Panc1 (cell line): ENCODE measurements around the gene MTMR2. TPM values are rescaled to one million over a fixed set of nuclear protein-coding genes. Genes with fewer than 3 reads are reported as not detected.

ENCODE experiments used
- ATAC-seq: fragments of 200-7000 bp; cut with Tn5 transposase; 2 replicates; pipeline ENCODE4 v1.9.1; 2020; ENCODE audit warnings: mild to moderate bottlenecking, moderate library complexity
- BruUV-seq: library from RNA; stranded (reverse); fragments of 400-500 nt; replicated peaks from 2 replicates; lab custom pipeline; 2021; lab: Mats Ljungman, UMichigan
- CTCF ChIA-PET: fragments of 300-600 bp; sonication (Branson Sonifier 250); formaldehyde crosslinking; loops from one replicate; lab custom pipeline; 2022; ENCODE audit warnings: antibody characterized with exemption; lab: Charles Lee
- POLR2A ChIA-PET: fragments of 300-600 bp; sonication (Branson Sonifier 250); formaldehyde crosslinking; loops from one replicate; lab custom pipeline; 2022; ENCODE audit warnings: antibody characterized with exemption; lab: Charles Lee
- DNase-seq: peaks from one replicate; pipeline ENCODE4 v3.0.0-alpha.2; 2010; ENCODE audit warnings: low read depth, low spot score
- H3K27ac ChIP-seq: 2 replicates; pipeline ENCODE4 v1.5.1; 2011; ENCODE audit warnings: mild to moderate bottlenecking, low read length, inconsistent platforms
- H3K27me3 ChIP-seq: fragments of 200-500 bp; sonication (Bioruptor generic); 2 replicates; pipeline ENCODE4 v1.6.0; 2014; ENCODE audit warnings: low read length, inconsistent platforms; ENCODE audit not compliant: control insufficient read depth, insufficient read depth
- H3K36me3 ChIP-seq: fragments of 200-500 bp; sonication (Bioruptor generic); 2 replicates; pipeline ENCODE4 v1.5.1; 2014; ENCODE audit warnings: inconsistent platforms, mild to moderate bottlenecking, low read length, moderate library complexity; ENCODE audit not compliant: control insufficient read depth, insufficient read depth
- H3K4me1 ChIP-seq: 2 replicates; pipeline ENCODE4 v1.5.1; 2011; ENCODE audit warnings: inconsistent platforms, mild to moderate bottlenecking, low read length, moderate library complexity; ENCODE audit not compliant: control insufficient read depth, insufficient read depth
- H3K4me3 ChIP-seq, 2 experiments: 2 replicates each; pipeline ENCODE4 v1.5.1; 2011 to 2012; ENCODE audit warnings: low read depth in 2 of 2, low read length in 2 of 2, mild to moderate bottlenecking in 2 of 2, inconsistent platforms in 1 of 2, moderate library complexity in 1 of 2
- H3K9me3 ChIP-seq: fragments of 200-500 bp; sonication (Bioruptor generic); 2 replicates; pipeline ENCODE4 v1.5.1; 2014; ENCODE audit warnings: low read depth, mild to moderate bottlenecking, inconsistent platforms, low read length, moderate library complexity; ENCODE audit not compliant: control insufficient read depth, insufficient read depth
- CTCF ChIP-seq: fragments of 450-650 bp; IDR thresholded peaks from 2 replicates; pipeline ENCODE4 v1.5.1; 2017; ENCODE audit warnings: mild to moderate bottlenecking
- POLR2AphosphoS5 ChIP-seq: IDR thresholded peaks from 2 replicates; pipeline ENCODE4 v1.6.1; 2012; ENCODE audit warnings: mild to moderate bottlenecking, low read depth, low read length, moderate library complexity
- REST ChIP-seq, 2 experiments: IDR thresholded peaks; 2 replicates each; pipeline ENCODE4 v1.6.1; 2011 to 2012; ENCODE audit warnings: low read depth in 2 of 2, control low read depth in 1 of 2, low read length in 1 of 2, mild to moderate bottlenecking in 1 of 2, moderate library complexity in 1 of 2; ENCODE audit not compliant: insufficient read depth in 1 of 2
- SIN3A ChIP-seq: IDR thresholded peaks from 2 replicates; pipeline ENCODE4 v1.6.1; 2012; ENCODE audit warnings: low read depth, mild to moderate bottlenecking, low read length, moderate library complexity, borderline replicate concordance; ENCODE audit not compliant: insufficient read depth
- TCF7L2 ChIP-seq: IDR thresholded peaks from 2 replicates; pipeline ENCODE4 v1.6.1; 2011; ENCODE audit warnings: mild to moderate bottlenecking, low read depth, low read length, inconsistent platforms
- in situ Hi-C: cut with HindIII; loops from 2 replicates; pipeline ENCODE4 v1.10.0; 2016; ENCODE audit warnings: low sequenced_read_pairs, low pct_unique_long_range_greater_than_20kb
- intact Hi-C: fragments of 100-400 bp; cut with micrococcal nuclease; formaldehyde crosslinking; loops from one replicate; pipeline ENCODE4 v1.10.0; 2022; ENCODE audit not compliant: unreplicated experiment
- total RNA-seq: library from RNA; stranded (reverse); gene quantifications from one replicate; pipeline ENCODE4 v1.2.1, GENCODE V29; 2021; ENCODE audit not compliant: unreplicated experiment

The MTMR2 gene
- total RNA-seq, 1 experiment from 2014 or later: 44.8 TPM

- no peaks in the 10 kb centered on the region for H3K27me3 ChIP-seq
- no peak overlapping the region for H3K27ac ChIP-seq
- H3K4me1 ChIP-seq: no peaks in the 10 kb centered on the region
- no peaks in the 10 kb centered on the region for H3K36me3 ChIP-seq
- DNase-seq: no peak
- no peak for TF ChIP-seq POLR2AphosphoS5
- no peak for TF ChIP-seq CTCF
- TF ChIP-seq SIN3A: no peak
- no peak for TF ChIP-seq TCF7L2
- TF ChIP-seq REST (IDR thresholded peaks at IDR 0.05; ENCODE audit: insufficient read depth in 1 of 2, low read depth in 2 of 2, low read length in 1 of 2): no peak
- intact Hi-C loops (no loop called here), in situ Hi-C loops (no loop called here)
- H3K9me3 ChIP-seq: no peaks in the 10 kb centered on the region
- ATAC-seq: no peak
- ChIA-PET POLR2A (no interaction called here), CTCF (no interaction called here)
- BruUV-seq: no TSS peak
- no peak overlapping the region for H3K4me3 ChIP-seq
Measured at GRCh38 chr11:95907476-95907875, 16.4 kb downstream of the MTMR2 start.

- H3K27me3 ChIP-seq: no peaks in the 10 kb centered on the region
- no peaks in the 10 kb centered on the region for H3K9me3 ChIP-seq
- in situ Hi-C loops (no loop called here), intact Hi-C loops (no loop called here)
- no peak overlapping the region for H3K27ac ChIP-seq
- no peak overlapping the region for H3K4me3 ChIP-seq
- H3K4me1 ChIP-seq: no peaks in the 10 kb centered on the region
- POLR2A ChIA-PET: no interaction called here
- TF ChIP-seq POLR2AphosphoS5 (no peak), REST (IDR thresholded peaks at IDR 0.05; ENCODE audit: insufficient read depth in 1 of 2, low read depth in 2 of 2, low read length in 1 of 2) (no peak), SIN3A (no peak)
- ATAC-seq (no peak), DNase-seq (no peak)
- no TSS peak for BruUV-seq
- CTCF ChIA-PET: no interaction called here
- H3K36me3 ChIP-seq: no peaks in the 10 kb centered on the region
Measured at GRCh38 chr11:95904009-95904650, 19.8 kb downstream of the MTMR2 start.
